Smooth muscle cell of bladder (primary cell): ENCODE data around the gene CACNA1G. TPM values are rescaled to one million over a fixed set of nuclear protein-coding genes. Genes with fewer than 3 reads are reported as not detected.

ENCODE experiments used
- total RNA-seq: library from RNA; depleted of rRNA; stranded (reverse); fragments of >200 nt; gene quantifications from 2 replicates; pipeline ENCODE4 v1.2.3, GENCODE V29; 2014

Gene CACNA1G
- total RNA-seq, result under 0.01 and 0.37 TPM in 2 replicates

GRCh38 chr17:50560185-50560824 lies at the start of gene CACNA1G:
TSS of gene CACNA1G (plus strand) at chr17:50560715. CDS start at chr17:50561460, 745 bp downstream.

GRCh38 chr17:50532452-50533024 lies 28.0 kb upstream of the CACNA1G start, which contains the start of gene EPN3:
TSS of gene EPN3 (plus strand) at chr17:50532735. CDS start at chr17:50536557, 3,822 bp downstream.

GRCh38 chr17:50547035-50547735 lies 13.3 kb upstream of the CACNA1G start, which contains the start of gene SPATA20:
TSS of gene SPATA20 (plus strand) at chr17:50547174. CDS start at chr17:50547209, 35 bp downstream.

GRCh38 chr17:50634224-50634914 lies 73.9 kb downstream of the CACNA1G start, which contains the start of gene ABCC3:
TSS of gene ABCC3 (plus strand) at chr17:50634881. CDS start at chr17:50634937, 56 bp downstream.

Other genes with a start within 250 kb of the CACNA1G start
- gene XYLT2, start 214.6 kb upstream of the CACNA1G start, total RNA-seq, result 46.5 and 52.6 TPM in 2 replicates
- gene MRPL27, start 187.5 kb upstream of the CACNA1G start, total RNA-seq, result 68.6 and 68.9 TPM in 2 replicates
- 1.3 TPM in 2 replicates for gene EME1, start 187.5 kb upstream of the CACNA1G start, total RNA-seq
- 135 and 154 TPM in 2 replicates for gene LRRC59, start 163.2 kb upstream of the CACNA1G start, total RNA-seq
- 20.3 and 40.5 TPM in 2 replicates for gene ACSF2, start 134.5 kb upstream of the CACNA1G start, total RNA-seq
- gene CHAD, start 91.8 kb upstream of the CACNA1G start, total RNA-seq, result not detected in 2 replicates
- 9.8 and 16.6 TPM in 2 replicates for gene RSAD1, start 81.9 kb upstream of the CACNA1G start, total RNA-seq
- 0.43 and 1.6 TPM in 2 replicates for gene MYCBPAP, start 52.3 kb upstream of the CACNA1G start, total RNA-seq
- gene EPN3, start 28.0 kb upstream of the CACNA1G start, total RNA-seq, result not detected in 2 replicates
- 56.9 and 59.6 TPM in 2 replicates for gene SPATA20, start 13.5 kb upstream of the CACNA1G start, total RNA-seq
- gene ABCC3, start 74.2 kb downstream of the CACNA1G start, total RNA-seq, result 17.1 and 23.8 TPM in 2 replicates
- 18.9 and 25.5 TPM in 2 replicates for gene ANKRD40, start 147.2 kb downstream of the CACNA1G start, total RNA-seq
- gene LUC7L3, start 158.9 kb downstream of the CACNA1G start, total RNA-seq, result 17.4 and 23.1 TPM in 2 replicates
- not detected in 2 replicates for gene ANKRD40CL, start 206.8 kb downstream of the CACNA1G start, total RNA-seq